H1 (cell line): ENCODE data around the gene CCNH.

Experiments used
- ATF3 ChIP-seq: IDR thresholded peaks from 2 replicates; pipeline ENCODE4 v1.6.1; 2011; ENCODE audit warnings: low read depth, mild to moderate bottlenecking, low read length; ENCODE audit not compliant: insufficient read depth
- CHD2 ChIP-seq: IDR thresholded peaks from 2 replicates; pipeline ENCODE4 v1.6.1; 2012; ENCODE audit warnings: low read length, improper control_type of control experiment
- CTCF ChIP-seq, 3 experiments: IDR thresholded peaks; 1 replicate in 2 of 3; 2 replicates in 1 of 3; pipeline versions ENCODE4 v1.5.1 to v1.6.1; 2011; ENCODE audit warnings: low read length in 3 of 3, mild to moderate bottlenecking in 3 of 3, inconsistent platforms in 2 of 3, low read depth in 1 of 3, moderate library complexity in 1 of 3; ENCODE audit not compliant: insufficient read depth in 1 of 3; ENCODE audit errors: control extremely low read depth in 1 of 3
- MAX ChIP-seq: IDR thresholded peaks from 2 replicates; pipeline ENCODE4 v1.6.1; 2012; ENCODE audit warnings: inconsistent platforms
- POLR2AphosphoS5 ChIP-seq: IDR thresholded peaks from 2 replicates; pipeline ENCODE4 v1.6.1; 2011; ENCODE audit warnings: low read depth, low read length
- RBBP5 ChIP-seq: IDR thresholded peaks from 2 replicates; pipeline ENCODE4 v1.7.1; 2012; ENCODE audit warnings: low read depth, mild to moderate bottlenecking, inconsistent platforms, low read length, moderate library complexity, borderline replicate concordance
- SP2 ChIP-seq: IDR thresholded peaks from 2 replicates; pipeline ENCODE4 v1.6.1; 2012; ENCODE audit warnings: mild to moderate bottlenecking, low read length, inconsistent platforms

DNA sequence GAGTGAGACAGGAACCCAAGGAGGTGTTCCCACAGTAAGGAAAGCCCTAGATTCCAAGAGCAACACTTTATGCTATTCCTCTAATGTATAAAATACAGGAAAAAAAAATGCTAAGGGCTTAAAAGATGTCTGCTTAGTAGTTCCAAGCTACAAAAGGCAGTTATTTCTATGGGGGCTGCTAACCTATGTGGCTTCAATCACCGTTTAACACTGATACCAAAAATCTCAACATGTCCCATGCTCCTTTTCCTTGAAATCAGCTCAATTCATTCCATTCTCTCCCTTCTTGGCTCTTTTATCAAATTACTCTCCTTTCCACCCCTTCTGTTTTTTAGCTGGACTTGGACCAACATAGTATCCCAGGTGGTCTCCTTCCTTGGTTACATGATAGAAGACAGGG is 20.6 kb downstream of the CCNH start:
- TF ChIP-seq MAX, result no peak
- no peak for TF ChIP-seq CTCF (IDR thresholded peaks at IDR 0.05; ENCODE audit: control extremely low read depth in 1 of 3, insufficient read depth in 1 of 3, low read depth in 1 of 3, low read length in 3 of 3)
- TF ChIP-seq POLR2AphosphoS5, result no peak
- no peak for TF ChIP-seq SP2
- TF ChIP-seq CHD2, result no peak
- TF ChIP-seq ATF3, result no peak
- TF ChIP-seq RBBP5, result no peak
